K562 (cell line): ENCODE data around the gene SCLY. TPM values are rescaled to one million over a fixed set of nuclear protein-coding genes. Genes with fewer than 3 reads are reported as not detected.

ENCODE experiments used
- ATAC-seq: fragments of 200-7000 bp; cut with Tn5 transposase; 3 replicates; pipeline ENCODE4 v1.9.1; 2020; ENCODE audit warnings: moderate library complexity
- BruUV-seq: library from RNA; stranded (reverse); fragments of 400-500 nt; replicated peaks from 2 replicates; lab custom pipeline; 2021; lab: Mats Ljungman, UMichigan
- CTCF ChIA-PET: fragments of 300-600 bp; formaldehyde crosslinking; extraction: SDS; loops from one replicate; lab custom pipeline; 2021; ENCODE audit warnings: low intra/inter-chr PET ratio; lab: Yijun Ruan, JAX
- POLR2A ChIA-PET: fragments of 300-600, 350-650 bp; sonication (Branson Sonifier 250); formaldehyde crosslinking; extraction: SDS; loops from one replicate; lab custom pipeline; 2021; ENCODE audit warnings: antibody characterized with exemption, inconsistent platforms; lab: Yijun Ruan, JAX
- DNase-seq, 4 experiments: peaks; one replicate each; pipeline versions ENCODE4 v3.0.0 to v3.0.0-alpha.2; 2011 to 2018; ENCODE audit warnings: low spot score in 3 of 4, mixed read lengths in 3 of 4; ENCODE audit errors: extremely low read depth in 1 of 4
- FAIRE-seq: peaks from 2 replicates; lab custom pipeline; 2011; peaks lifted over from hg19 to GRCh38; lab: Jason Lieb, UNC
- H2AFZ ChIP-seq: 2 replicates; pipeline ENCODE4 v1.6.0; 2011; ENCODE audit warnings: low read depth, low read length, control low read depth, inconsistent platforms
- H3K27ac ChIP-seq: fragments of 200-600 bp; 3 replicates; pipeline ENCODE4 v1.8.0; 2011; ENCODE audit warnings: low read depth, mild to moderate bottlenecking, control low read depth, inconsistent platforms, low read length, moderate library complexity, mixed read lengths; ENCODE audit errors: extremely low read depth
- H3K27me3 ChIP-seq, 2 experiments: fragments of 300-600 bp in 1 of 2; 2 replicates in 1 of 2; 3 replicates in 1 of 2; pipeline versions ENCODE4 v1.6.0 to v1.8.0; 2011; ENCODE audit warnings: inconsistent platforms in 2 of 2, low read length in 2 of 2, mild to moderate bottlenecking in 1 of 2, mixed read lengths in 1 of 2, moderate library complexity in 1 of 2; ENCODE audit not compliant: control insufficient read depth in 2 of 2, insufficient read depth in 2 of 2
- H3K36me3 ChIP-seq: fragments of 300-600 bp; 3 replicates; pipeline ENCODE4 v1.8.0; 2011; ENCODE audit warnings: mild to moderate bottlenecking, low read length, inconsistent platforms; ENCODE audit not compliant: control insufficient read depth, insufficient read depth
- H3K4me1 ChIP-seq, 2 experiments: fragments of 200-600 bp in 1 of 2; replicated peaks in 1 of 2; 2 replicates in 1 of 2; 3 replicates in 1 of 2; pipeline versions ENCODE4 v1.5.1 to v1.8.0; 2011; ENCODE audit warnings: inconsistent platforms in 2 of 2, low read length in 2 of 2, mild to moderate bottlenecking in 1 of 2, mixed read lengths in 1 of 2, moderate library complexity in 1 of 2; ENCODE audit not compliant: control insufficient read depth in 2 of 2, insufficient read depth in 2 of 2
- H3K4me2 ChIP-seq: 2 replicates; pipeline ENCODE4 v1.6.1; 2011; ENCODE audit warnings: low read length, control low read depth, inconsistent platforms, mixed read lengths; ENCODE audit not compliant: insufficient read depth
- H3K4me3 ChIP-seq: fragments of 200-600 bp; sonication (generic), shearing (Covaris generic); 2 replicates; pipeline ENCODE4 v1.5.1; 2016; ENCODE audit warnings: control low read depth, inconsistent platforms
- H3K79me2 ChIP-seq: fragments of 200-600 bp; 3 replicates; pipeline ENCODE4 v1.8.0; 2011; ENCODE audit warnings: low read length, inconsistent platforms; ENCODE audit not compliant: control insufficient read depth, insufficient read depth
- H3K9ac ChIP-seq, 2 experiments: 2 replicates each; pipeline versions ENCODE4 v1.6.0 to v1.6.1; 2011; ENCODE audit warnings: low read depth in 2 of 2, low read length in 2 of 2, control low read depth in 1 of 2, inconsistent platforms in 1 of 2, mild to moderate bottlenecking in 1 of 2, mixed read lengths in 1 of 2; ENCODE audit not compliant: insufficient read depth in 1 of 2
- H3K9me1 ChIP-seq: one replicate; pipeline ENCODE4 v1.6.0; 2011; ENCODE audit warnings: inconsistent platforms, mild to moderate bottlenecking, low read length, moderate library complexity; ENCODE audit not compliant: control insufficient read depth, insufficient read depth
- H3K9me3 ChIP-seq: replicated peaks from 2 replicates; pipeline ENCODE4 v1.5.1; 2011; ENCODE audit warnings: low read depth, low read length, inconsistent platforms; ENCODE audit not compliant: control insufficient read depth, insufficient read depth
- H4K20me1 ChIP-seq: replicated peaks from 2 replicates; pipeline ENCODE4 v1.6.1; 2011; ENCODE audit warnings: low read length, inconsistent platforms, mixed read lengths; ENCODE audit not compliant: control insufficient read depth, insufficient read depth
- CEBPB ChIP-seq: fragments of 450-650 bp; IDR thresholded peaks from 2 replicates; pipeline ENCODE4 v1.6.1; 2016; ENCODE audit warnings: missing genetic modification characterization, missing compliant biosample characterization
- CEBPG ChIP-seq, 3 experiments: fragments of 200-800 bp in 1 of 3; sonication (Bioruptor generic) in 1 of 3; sonication (generic) in 1 of 3; formaldehyde crosslinking in 1 of 3; IDR thresholded peaks in 2 of 3; conservative IDR thresholded peaks in 1 of 3; 2 replicates each; pipeline versions ENCODE4 v1.6.1 to v1.8.0; 2016 to 2022; ENCODE audit warnings: missing compliant biosample characterization in 2 of 3, missing genetic modification characterization in 2 of 3, mild to moderate bottlenecking in 1 of 3, missing genetic modification reagents in 1 of 3
- HNRNPLL ChIP-seq: fragments of 200-400 bp; formaldehyde crosslinking; IDR thresholded peaks from 2 replicates; pipeline ENCODE4 v1.6.1; 2017; ENCODE audit warnings: low read length, low read depth, mild to moderate bottlenecking; ENCODE audit not compliant: poor library complexity, severe bottlenecking
- WGBS: fragments of 100-300 bp; shearing (Covaris generic); methylation state at CpG from one replicate; pipeline ENCODE4 v1.1.6; 2016; ENCODE audit warnings: low coverage, mixed read lengths; ENCODE audit not compliant: insufficient coverage; ENCODE audit errors: missing lambda C conversion rate; 5-methylcytosine and 5-hydroxymethylcytosine counted together
- in situ Hi-C: fragments of 300-500 bp; cut with MboI; formaldehyde crosslinking; loops from 4 replicates; pipeline ENCODE4 v1.15.0; 2018; ENCODE audit warnings: inconsistent platforms, mixed read lengths
- intact Hi-C: fragments of 100-400 bp; cut with micrococcal nuclease; formaldehyde crosslinking; loops from 2 replicates; pipeline ENCODE4 v1.14.2; 2022
- polyA plus RNA-seq, 8 experiments: library from polyadenylated mRNA; depleted of rRNA in 4 of 8; stranded (reverse) in 5 of 8; unstranded in 3 of 8; fragments of >200 nt; fragmentation: Nextera tagmentation in 2 of 8; fragmentation: Illumina TruSeq in 1 of 8; extraction: Ambion mirVana in 2 of 8; extraction: Trizol in 1 of 8; gene quantifications; 2 replicates each; pipeline versions ENCODE4 v1.2.1 to v1.2.3, GENCODE V29; 2011 to 2014; ENCODE audit warnings: inconsistent platforms in 1 of 8, missing spikeins in 1 of 8
- total RNA-seq, 7 experiments: library from RNA; depleted of rRNA in 6 of 7; stranded (reverse); fragments of >200 nt in 6 of 7; fragmentation: Illumina TruSeq in 2 of 7; extraction: Trizol in 2 of 7; gene quantifications; 2 replicates each; pipeline versions ENCODE4 v1.2.1 to v1.2.3, GENCODE V29; 2011 to 2021; ENCODE audit warnings: low replicate concordance in 1 of 7
- TF ChIP-seq, protein P1 (sequence below): sonication (generic); formaldehyde crosslinking; IDR thresholded peaks from 2 replicates; pipeline ENCODE4 v1.8.0; 2023; ENCODE audit warnings: mild to moderate bottlenecking, missing genetic modification reagents

Gene SCLY
- total and polyA plus RNA-seq, 9 of the 15 experiments (the other 6 are each of a cell fraction or from before 2014, with no cell fraction given) = 2.6 to 32.2 (median 21.1) TPM

DNA sequence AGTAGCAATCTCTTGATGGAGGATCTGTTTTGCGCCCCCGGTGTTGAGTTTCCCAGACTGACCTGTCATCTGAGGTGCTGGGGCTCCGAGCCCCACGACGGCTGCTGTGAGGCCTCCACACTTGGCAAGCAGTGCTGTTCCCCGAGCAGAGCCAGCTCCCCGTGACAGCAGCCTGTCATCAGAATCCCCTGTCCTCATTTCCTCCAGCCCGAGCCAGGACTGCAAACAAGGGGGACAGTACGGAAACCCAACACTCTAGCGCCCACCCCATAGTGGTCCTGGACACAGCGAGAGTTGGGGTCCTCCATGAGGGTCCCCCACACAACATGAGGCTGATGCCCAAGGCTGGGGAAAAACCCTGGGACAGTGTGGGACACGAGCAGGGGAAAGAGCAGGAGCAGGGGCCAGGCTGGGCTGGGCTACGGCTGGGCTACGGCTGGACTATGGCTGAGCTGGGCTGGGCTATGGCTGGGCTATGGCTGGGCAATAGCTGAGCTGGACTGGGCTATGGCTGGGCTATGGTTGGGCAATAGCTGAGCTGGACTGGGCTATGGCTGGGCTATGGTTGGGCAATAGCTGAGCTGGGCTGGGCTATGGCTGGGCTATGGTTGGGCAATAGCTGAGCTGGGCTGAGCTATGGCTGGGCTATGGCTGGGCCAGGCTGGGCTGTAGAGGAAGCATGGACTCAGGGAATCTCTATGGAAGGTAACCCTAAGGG, 76.2 kb downstream of the SCLY start:
- Histone ChIP-seq H3K4me1 (peaks cover 6 to 59% of the 10 kb centered on the region in 2 experiments; a peak in 4 of 5 replicates), H3K9me1 (no peaks in the 10 kb centered on the region), H2AFZ (no peak overlapping the region), H3K9ac (no peak overlapping the region; a peak in 1 of 4 replicates), H3K4me2 (no peak overlapping the region), H3K27me3 (peaks cover 3 to 23% of the 10 kb centered on the region in 2 experiments; a peak in 4 of 5 replicates), H3K9me3 (no peaks in the 10 kb centered on the region), H3K36me3 (no peaks in the 10 kb centered on the region), H3K27ac (no peak overlapping the region), H3K4me3 (no peak overlapping the region), H4K20me1 (peaks cover 2% of the 10 kb centered on the region; the same call in 1 of the 2 replicates), H3K79me2 (no peaks in the 10 kb centered on the region)
- WGBS = 32% methylated on average over 13 of the region's 14 CpGs
- no peak for DNase-seq
- ChIA-PET CTCF (no interaction called here), POLR2A (interaction anchor here (0.5 to 1.2 kb wide), 2 partner anchors 10 to 26 kb away, joined by 3 to 4 read pairs; no protein-coding TSS in a partner anchor)
- ATAC-seq = no peak
- no TSS peak for BruUV-seq
- TF ChIP-seq, protein P1, sequence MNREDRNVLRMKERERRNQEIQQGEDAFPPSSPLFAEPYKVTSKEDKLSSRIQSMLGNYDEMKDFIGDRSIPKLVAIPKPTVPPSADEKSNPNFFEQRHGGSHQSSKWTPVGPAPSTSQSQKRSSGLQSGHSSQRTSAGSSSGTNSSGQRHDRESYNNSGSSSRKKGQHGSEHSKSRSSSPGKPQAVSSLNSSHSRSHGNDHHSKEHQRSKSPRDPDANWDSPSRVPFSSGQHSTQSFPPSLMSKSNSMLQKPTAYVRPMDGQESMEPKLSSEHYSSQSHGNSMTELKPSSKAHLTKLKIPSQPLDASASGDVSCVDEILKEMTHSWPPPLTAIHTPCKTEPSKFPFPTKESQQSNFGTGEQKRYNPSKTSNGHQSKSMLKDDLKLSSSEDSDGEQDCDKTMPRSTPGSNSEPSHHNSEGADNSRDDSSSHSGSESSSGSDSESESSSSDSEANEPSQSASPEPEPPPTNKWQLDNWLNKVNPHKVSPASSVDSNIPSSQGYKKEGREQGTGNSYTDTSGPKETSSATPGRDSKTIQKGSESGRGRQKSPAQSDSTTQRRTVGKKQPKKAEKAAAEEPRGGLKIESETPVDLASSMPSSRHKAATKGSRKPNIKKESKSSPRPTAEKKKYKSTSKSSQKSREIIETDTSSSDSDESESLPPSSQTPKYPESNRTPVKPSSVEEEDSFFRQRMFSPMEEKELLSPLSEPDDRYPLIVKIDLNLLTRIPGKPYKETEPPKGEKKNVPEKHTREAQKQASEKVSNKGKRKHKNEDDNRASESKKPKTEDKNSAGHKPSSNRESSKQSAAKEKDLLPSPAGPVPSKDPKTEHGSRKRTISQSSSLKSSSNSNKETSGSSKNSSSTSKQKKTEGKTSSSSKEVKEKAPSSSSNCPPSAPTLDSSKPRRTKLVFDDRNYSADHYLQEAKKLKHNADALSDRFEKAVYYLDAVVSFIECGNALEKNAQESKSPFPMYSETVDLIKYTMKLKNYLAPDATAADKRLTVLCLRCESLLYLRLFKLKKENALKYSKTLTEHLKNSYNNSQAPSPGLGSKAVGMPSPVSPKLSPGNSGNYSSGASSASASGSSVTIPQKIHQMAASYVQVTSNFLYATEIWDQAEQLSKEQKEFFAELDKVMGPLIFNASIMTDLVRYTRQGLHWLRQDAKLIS (CRISPR knock-in tag) = no peak
- TF ChIP-seq CEBPB (tag) = peak; percentile 62
- TF ChIP-seq CEBPG (CRISPR knock-in tag; IDR thresholded peaks at IDR 0.05) = peak; percentile 67
- peak in 1 of 2 experiments; percentile 88; a peak in 2 of 4 replicates for TF ChIP-seq CEBPG (tag; conservative IDR thresholded peaks at IDR 0.05 in 1 of 2, IDR thresholded peaks at IDR 0.05 in 1 of 2)
- TF ChIP-seq HNRNPLL = no peak
- intact Hi-C loops (loop anchor here (10.0 kb wide), 1 partner anchor 282 kb away; the partner anchor contains the start of gene RAMP1), in situ Hi-C loops (no loop called here)
- FAIRE-seq = no peak
